GM18498 (cell line): ENCODE measurements around the gene EFNA1.
A peak's percentile ranks its signal among the peaks of the same experiment; 100 is the strongest.

Experiments
- ATAC-seq: cut with Tn5 transposase; IDR thresholded peaks from one replicate; pipeline ENCODE4 v1.9.1; 2021; ENCODE audit warnings: mild to moderate bottlenecking, moderate library complexity; ENCODE audit not compliant: unreplicated experiment

Gene EFNA1

GRCh38 chr1:155127105-155127966 lies at the start of gene EFNA1:
Gene EFNA1, plus strand, starts transcription at chr1:155127876. Its CDS starts 102 bp downstream, at chr1:155127978.
- no peak for ATAC-seq

- ATAC-seq = no peak
Measured at GRCh38 chr1:155078469-155079209, 49.0 kb upstream of the EFNA1 start, which contains the start of gene EFNA3. Gene EFNA3, plus strand, starts transcription at chr1:155078837. Its CDS starts 105 bp downstream, at chr1:155078942.

GRCh38 chr1:155079210-155079486 lies 48.5 kb upstream of the EFNA1 start:
- no peak for ATAC-seq

- no peak for ATAC-seq
Measured at GRCh38 chr1:155079487-155080311, 48.0 kb upstream of the EFNA1 start.

- ATAC-seq = no peak
Measured at GRCh38 chr1:155080312-155081228, 47.1 kb upstream of the EFNA1 start.

- no peak for ATAC-seq
Measured at GRCh38 chr1:155081472-155082300, 46.0 kb upstream of the EFNA1 start.

- ATAC-seq = no peak
Measured at GRCh38 chr1:155082301-155083051, 45.2 kb upstream of the EFNA1 start.

- ATAC-seq = no peak
Measured at GRCh38 chr1:155083052-155083541, 44.6 kb upstream of the EFNA1 start.

- ATAC-seq = peak; percentile 1
Measured at GRCh38 chr1:155083865-155084721, 43.6 kb upstream of the EFNA1 start.

GRCh38 chr1:155084722-155085503 lies 42.8 kb upstream of the EFNA1 start:
- ATAC-seq = peak; percentile 79

GRCh38 chr1:155085504-155086127 lies 42.1 kb upstream of the EFNA1 start:
- ATAC-seq = no peak

GRCh38 chr1:155086128-155086741 lies 41.4 kb upstream of the EFNA1 start:
- ATAC-seq = no peak

- no peak for ATAC-seq
Measured at GRCh38 chr1:155086856-155087535, 40.7 kb upstream of the EFNA1 start.

GRCh38 chr1:155091071-155092051 lies 36.3 kb upstream of the EFNA1 start:
- ATAC-seq = no peak
